CD4-positive, alpha-beta T cell treated with Interleukin-15 for 1 hour (primary cell): ENCODE measurements around the gene PHF19.
A peak's percentile ranks its signal among the peaks of the same experiment; 100 is the strongest.

Experiments
- DNase-seq: peaks from one replicate; pipeline ENCODE4 v3.0.0-alpha.2; 2020

PHF19 gene

DNA sequence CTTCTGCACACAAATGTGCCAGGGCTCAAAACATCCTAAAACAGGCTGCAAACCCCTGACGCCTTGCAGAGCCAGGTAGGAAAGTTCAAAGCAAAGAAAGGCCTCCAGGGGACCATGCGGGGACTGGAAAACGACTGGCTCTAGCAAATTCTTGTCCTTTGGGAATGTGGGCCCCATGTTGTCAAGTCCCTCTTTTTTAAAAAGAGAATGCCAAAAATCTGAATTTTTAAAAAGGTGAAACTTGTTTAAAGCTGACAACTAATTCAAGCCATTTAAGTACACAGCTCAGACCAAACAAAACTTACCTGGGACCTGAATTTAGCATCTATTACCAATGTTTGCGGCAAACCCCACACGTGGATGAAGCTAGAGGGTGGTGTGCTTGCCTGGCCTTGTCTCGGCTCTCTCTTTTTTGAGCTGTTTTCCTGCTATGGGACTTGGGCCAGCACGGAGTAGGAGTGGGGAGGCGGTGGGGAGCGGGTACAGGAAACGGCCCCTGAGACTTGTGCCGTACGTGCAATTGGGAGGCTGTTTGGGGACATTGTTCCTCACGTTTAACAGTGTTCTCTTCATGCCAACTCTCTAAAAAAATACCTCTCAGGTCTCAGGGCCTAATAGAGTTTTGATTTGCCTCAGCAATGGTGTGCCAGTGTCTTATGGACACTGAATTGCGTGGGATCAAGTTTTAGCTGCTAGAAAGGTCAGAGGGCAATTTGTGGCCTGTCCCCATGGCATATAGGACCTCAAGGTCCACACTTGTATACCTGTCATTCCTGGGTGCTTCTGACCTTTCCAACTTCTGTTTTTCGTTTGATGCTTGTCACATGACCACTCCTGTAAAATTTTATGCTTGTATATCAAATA is 15.1 kb upstream of the PHF19 start:
- no peak for DNase-seq

DNA sequence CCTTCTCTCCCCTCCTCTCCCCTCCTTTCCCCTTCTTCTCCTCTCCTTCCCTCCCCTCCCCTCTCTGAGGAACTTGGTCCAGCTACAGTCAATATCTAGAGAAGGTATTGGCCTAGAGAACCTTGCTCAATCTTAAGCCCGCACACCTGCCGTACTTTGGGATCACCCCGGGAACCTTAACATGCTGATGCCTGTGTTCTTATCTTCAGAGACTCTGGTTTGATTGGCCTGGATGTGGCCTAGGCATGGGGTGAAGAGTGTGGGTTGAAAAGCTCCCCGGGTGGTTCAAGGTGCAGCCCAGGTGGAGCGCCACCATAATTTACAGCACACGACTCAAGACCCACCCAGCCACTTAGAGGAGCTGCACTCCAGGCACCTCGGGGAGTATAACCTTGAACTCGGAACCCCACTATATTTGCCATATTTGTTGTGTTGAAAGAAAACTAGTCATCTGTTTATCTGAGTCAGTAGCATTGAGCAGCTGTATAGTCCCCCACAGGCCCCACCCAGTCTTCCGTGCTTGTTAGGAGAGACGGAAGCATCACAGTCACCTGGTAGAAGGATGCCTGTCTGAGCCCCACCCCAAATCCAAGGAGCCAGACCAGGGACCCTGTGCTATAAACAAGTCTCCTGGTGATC is 14.4 kb upstream of the PHF19 start:
- DNase-seq, result peak; percentile 66

DNA sequence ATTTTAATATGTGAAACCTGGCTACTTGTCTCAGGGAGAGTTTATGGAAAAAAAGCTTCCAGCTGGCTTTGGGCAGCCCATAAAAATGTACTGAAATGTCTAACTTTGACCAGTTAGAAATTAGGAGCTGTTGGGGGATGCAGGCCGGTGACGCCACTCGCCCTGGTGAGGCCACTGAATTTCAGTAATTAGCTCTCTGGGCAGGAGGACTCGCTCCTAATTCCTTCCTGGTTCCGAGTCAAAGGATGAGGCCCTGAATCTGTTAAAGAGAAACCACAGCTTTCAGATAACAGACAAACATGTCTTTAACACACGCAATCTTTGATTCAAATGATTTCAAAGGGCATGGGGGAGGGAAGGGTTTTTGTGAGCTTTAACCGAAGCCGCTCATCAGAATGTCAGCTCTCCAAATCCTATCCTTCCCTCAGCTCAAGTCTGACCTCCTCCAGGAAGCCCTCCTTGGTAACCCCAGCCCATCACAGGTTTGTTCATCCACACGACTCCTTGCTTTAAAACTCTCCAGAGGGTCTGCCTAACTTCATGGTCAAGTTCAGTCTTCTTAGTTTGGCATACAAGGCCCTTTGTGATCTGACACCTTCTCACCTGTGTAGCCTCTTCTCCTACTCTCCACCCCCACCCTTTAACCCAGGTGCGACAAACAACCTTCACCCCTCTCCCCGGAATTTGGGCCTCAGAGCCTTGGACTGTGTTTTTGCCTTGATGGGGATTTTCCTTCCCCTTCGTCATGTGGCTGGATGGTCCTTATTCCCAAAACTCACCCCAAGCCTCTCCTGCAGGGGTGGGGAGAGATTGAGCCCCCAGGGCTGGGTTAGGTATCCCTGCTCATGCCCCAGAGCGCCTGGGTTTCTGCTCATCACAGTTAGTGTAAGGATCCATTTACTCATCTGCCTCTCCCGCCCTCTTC is 13.6 kb upstream of the PHF19 start:
- no peak for DNase-seq

DNA sequence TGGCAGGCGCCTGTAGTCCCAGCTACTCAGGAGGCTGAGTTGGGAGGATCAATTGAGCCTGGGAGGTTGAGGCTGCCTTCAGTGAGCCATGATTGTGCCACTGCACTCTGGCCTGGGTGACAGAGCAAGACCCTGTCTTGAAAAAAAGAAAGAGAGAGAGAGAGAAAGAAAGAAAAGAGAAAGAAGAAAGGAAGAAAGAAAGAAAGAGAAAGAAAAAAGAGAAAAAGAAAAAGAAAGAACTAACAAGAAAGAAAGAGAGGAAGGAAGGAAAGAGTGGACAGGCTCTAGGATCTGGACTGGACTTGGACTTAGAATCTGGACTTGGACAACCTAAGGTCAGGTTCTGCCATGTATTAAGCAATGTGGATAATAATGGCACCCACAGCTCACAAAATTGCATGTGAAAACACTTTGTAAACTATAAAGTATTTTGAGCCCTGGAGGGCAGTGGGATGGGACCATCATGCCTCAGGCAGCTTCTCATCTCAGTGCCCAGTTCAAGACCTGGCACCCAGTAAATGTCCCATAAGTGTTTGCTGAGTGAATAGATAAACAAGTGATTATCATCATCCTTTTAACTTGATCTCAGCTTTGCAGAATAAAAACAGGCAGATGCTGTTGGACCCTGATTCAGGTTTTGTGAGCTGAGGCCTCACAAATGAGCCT is 12.8 kb upstream of the PHF19 start:
- no peak for DNase-seq

DNA sequence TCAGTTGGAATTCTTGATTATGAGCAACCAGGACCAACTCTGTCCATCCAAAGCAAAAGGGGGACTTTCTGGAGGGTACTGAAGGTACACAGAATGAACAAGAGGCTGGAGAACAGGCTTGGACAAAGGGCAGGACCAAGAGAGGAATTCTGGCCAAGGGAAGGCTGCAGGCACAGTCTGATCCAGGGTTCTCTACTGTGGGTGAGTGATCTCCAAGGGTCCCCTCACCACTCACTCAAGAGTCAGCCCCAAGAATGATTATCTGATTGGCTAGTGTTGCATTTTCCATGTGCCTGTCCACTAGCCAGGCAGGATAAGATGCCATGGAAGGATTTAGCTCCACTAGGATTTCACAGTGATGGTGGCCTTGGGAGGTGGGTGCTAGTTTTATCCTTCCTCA is 11.6 kb upstream of the PHF19 start:
- no peak for DNase-seq

DNA sequence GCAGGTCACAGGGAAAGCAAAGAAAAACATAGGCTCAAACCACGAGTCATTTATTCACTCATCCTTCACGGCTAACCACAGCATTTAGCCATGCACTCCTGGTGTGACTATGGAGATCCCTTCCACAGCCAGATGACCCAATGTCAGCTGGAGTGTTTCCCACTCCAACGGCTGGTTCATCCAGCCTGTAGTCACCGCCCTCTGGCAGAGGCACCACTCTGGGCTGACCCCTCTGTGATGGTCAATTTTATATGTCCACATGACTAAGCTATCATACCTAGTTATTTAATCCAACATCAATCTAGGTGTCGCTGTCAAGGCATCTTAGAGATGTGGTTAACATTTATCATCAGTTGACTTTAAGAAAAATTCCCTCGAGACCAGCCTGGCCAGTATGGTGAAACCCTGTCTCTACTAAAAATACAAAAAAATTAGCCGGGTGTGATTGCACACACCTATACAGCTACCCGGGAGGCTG is 9.5 kb upstream of the PHF19 start:
- DNase-seq, result no peak

DNA sequence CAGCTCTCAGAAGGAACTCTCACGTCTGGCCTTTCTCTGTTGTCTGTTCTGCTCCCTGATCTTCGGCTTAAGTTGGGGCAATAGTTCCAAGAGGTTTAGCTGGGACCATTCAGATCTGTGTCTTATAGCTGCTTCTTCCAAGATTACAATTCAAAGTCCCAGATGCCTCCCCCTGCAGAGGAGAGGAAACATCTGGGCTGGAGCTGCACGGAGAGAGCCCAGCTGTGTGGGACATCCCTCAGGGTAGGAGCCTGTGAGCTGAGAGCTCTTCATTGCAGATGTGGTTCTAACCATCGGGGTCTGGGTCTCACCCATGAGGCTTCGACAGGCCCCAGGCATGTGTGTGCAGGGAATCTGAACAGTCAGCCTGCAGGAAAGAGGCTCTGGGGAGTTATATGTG is 9.0 kb upstream of the PHF19 start:
- no peak for DNase-seq

DNA sequence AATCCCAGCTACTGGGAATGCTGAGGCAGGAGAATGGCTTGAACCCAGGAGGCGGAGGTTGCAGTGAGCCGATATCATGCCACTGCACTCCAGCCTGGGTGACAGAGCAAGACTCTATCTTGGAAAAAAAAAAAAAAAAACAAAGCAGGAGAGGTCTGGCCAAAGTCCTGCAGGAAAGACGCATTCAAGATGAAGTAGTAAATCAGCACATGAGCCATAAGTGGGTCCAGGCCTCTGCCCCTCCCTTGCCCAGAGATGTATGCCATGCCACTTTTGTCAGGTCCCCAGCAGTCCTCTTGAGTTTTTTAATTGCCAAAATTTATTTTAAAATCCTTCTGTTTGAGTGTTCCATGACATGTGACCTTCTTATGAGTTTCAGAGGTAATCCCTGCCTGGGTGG is 8.5 kb upstream of the PHF19 start:
- DNase-seq, result no peak

DNA sequence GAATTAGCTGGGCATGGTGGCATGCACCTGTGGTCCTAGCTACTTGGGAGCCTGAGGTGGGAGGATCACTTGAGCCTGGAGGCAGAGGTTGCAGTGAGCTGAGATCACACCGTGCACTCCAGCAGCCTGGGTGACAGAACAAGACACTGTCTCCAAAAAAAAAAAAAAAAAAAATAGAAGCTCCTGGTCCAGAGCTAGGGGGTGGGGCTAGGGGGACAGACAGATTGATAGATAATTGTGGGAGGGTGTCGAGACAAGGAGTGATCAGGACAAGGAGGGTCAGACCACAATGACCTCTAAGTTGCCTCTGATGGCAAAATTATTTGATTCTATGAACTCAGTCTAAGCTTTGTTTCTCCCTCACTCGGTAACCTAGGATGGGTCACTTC is 6.6 kb upstream of the PHF19 start:
- DNase-seq, result no peak

DNA sequence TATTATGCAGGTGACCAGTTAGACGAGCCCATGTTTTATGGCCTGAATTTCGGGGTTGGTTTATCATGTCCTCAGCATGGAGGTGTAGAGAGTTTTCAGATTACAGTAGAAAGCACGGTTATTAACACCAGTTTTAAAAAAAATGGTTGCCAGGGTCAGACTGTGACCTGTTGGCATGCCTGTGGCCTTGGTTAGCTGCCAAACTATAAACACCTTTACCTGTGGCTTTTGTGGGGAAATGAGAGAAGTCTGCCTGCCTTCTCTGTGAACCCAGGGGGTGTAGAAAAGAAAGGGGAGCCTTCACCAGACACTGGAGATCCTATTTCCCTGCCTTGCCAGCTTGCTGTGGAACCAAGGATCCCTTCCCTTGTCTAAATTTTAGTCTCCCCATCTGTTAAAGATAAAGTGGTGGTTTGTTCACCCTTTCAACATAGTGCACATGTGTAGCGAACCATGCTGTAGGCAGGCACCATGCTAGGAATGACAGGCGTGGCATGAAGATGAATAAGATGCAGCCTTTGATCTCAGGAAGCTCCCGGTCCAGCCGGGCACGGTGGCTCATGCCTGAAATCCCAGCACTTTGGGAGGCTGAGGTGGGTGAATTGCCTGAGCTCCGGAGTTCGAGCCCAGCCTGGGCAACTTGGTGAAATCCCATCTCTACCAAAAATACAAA is 6.1 kb upstream of the PHF19 start:
- DNase-seq, result no peak

DNA sequence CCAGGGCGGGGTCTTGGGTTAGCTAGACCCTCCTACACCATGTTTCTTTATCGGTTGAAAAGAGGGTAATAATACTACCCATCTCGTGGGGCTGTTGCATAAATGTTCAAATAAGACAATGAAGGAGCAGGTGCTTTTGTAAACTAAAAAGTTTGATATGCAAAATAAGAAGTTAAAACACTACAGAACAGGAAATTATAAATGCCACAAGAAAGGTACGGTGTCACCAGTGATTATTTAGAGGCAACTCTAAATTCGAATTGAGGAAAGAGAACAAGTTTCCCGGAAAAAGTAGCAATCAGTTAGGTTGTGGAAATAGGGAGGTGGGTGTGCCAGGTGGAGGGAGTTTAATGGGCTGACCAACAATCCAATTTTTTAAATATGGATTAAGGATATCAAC is 2.5 kb upstream of the PHF19 start:
- DNase-seq, result no peak

DNA sequence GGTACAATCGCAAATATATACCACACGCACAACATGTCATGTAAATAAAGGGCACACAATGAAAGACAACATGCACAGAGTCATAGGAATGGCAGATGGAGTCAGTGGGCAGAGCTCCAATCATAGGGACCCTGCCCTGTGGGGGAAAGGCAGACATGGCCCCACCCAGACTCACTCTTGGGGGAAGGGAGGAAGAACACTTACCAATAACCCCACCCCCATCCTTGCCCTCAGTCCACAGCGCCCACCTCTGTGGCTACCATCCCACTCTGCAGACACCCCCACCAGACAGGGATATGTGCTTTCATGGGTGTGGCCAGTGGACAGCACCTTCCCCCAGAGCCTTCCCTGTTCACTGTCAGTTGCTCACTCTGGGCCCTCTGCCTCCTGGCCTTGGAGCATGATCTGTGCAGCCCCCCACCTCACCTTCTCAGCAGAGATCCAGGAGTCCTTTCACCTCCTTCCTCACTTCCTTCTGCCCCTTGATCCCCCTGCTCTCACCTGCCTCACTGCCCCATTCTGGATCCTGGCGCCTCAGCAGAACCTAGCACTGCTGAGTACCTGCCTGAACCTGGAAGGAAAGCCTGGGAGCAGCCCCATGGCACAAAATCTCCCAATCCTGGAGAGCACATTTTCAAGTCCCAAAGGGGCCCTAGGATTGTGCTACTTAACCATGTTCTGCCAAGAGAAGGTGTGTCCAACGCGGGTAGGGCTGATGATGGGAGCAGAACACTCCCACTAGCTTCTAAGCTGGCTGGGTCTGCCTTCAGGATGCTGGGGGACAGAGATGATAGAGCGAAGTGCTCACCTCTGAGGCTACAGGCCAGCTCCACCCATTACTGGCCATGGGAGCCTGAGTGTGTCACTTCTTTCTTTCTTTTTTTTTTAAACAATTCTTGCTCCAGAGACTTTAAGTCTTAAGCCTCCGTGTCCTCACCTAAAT is 1.5 kb upstream of the PHF19 start:
- DNase-seq, result no peak

DNA sequence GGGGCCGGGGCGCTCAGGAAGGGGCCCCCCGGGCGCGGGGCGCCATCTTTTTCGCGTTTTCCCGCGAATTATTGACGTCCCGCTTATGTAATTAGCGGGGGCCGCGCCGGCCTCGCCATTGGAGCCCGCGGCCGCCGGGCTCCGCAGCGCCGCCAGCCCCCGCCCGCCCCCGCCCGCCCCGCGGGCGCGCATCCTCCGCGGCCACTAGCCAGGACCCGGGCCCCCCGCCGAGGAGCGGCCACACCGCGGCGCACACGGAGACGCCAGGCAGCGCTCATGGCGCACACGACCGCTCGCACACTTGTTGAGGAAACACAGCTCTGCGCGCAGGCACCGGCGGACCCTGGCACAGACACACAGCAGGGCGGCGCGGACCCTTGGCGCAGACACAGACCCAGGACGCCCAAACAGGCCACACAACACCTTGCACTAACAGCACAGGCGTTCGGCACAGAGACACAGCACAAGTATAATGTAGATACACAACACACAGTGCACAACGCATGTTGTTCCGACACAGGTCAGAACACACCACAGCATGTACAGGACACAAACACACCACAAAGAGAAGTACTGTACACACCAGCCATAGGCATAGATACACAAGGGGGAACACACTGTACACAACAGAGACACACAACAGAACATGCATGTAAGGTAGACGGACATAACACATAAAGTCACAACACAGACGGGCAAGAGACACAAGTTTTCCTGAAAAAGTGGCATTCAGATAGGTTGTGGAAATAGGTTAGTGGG is 467 bp upstream of the PHF19 start:
- DNase-seq, result peak; percentile 64

DNA sequence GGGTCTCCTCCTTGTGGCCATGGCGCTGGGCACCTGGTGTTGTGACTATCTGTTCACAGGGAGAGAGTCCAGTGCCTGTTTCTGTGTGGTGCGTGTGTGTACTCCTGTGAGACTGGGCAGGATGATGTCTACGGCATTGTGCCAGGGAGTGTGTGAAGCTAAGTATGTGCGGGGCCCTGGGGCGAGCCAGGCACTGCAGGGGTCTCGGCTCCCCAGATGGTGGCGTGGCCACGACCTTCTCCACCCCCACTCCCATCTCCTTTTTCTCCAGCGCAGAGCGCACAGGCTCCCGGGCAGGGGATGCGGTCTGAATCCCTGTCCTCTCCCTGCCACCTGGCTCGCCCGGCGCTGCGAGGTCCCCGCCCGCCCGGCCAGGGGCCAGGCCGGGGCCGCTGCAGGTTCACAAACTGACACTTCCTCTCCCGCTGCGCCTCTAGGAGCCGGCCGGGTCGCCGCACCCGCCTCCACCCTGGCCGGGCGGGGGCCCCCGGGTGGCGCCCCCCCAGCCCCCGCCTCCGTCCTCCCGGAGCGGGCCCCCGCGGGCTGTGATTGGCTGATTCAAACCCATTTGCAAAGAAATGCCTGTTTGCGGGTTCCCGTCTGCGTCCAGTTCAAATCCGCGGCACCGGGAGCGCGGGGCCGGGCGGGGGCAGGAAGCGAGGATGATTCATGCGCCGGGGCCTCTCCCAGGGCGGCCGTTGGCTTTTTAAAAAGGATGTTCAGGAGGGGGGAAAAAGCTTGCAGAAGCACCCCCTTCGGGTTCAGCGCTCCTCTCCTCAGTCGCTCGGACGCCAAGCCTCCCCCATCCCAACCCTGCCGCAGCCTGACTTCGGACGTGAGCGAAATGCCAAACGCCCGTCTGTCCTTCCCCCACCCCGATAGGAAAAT is 790 bp downstream of the PHF19 start:
- peak; percentile 88 for DNase-seq

DNA sequence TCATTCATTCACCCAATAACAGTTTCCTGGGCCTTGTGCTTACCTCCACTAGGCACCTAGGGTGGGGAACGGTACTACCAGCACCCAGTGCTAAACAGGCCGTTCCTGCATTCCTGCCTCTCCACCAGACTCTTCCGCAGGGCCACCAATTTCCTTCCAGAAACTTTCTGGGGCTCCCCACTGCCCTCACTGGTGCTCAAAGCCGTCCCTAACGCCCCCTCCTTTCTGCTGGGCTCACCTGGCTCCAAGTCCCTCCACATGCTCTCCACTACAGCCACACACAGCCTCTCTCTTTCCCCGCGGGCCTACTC is 1.4 kb downstream of the PHF19 start:
- DNase-seq, result no peak

DNA sequence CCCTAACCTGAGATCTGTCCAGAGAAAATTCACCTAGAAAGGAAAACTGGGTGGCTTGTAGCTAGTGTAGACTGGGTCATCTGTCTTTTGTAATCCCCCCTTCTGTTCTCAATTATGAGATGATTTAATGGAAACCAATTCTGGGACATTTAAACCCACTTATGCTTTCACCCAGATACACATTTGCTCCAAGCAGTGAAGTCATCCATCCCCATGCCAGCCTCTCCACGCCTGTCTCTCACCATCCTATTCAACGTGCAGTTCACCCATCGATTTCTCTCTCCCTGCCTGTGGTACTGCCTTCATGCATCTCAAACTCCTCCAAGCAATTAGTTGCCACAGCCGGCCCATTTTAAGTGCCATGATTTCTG is 1.8 kb downstream of the PHF19 start:
- no peak for DNase-seq

DNA sequence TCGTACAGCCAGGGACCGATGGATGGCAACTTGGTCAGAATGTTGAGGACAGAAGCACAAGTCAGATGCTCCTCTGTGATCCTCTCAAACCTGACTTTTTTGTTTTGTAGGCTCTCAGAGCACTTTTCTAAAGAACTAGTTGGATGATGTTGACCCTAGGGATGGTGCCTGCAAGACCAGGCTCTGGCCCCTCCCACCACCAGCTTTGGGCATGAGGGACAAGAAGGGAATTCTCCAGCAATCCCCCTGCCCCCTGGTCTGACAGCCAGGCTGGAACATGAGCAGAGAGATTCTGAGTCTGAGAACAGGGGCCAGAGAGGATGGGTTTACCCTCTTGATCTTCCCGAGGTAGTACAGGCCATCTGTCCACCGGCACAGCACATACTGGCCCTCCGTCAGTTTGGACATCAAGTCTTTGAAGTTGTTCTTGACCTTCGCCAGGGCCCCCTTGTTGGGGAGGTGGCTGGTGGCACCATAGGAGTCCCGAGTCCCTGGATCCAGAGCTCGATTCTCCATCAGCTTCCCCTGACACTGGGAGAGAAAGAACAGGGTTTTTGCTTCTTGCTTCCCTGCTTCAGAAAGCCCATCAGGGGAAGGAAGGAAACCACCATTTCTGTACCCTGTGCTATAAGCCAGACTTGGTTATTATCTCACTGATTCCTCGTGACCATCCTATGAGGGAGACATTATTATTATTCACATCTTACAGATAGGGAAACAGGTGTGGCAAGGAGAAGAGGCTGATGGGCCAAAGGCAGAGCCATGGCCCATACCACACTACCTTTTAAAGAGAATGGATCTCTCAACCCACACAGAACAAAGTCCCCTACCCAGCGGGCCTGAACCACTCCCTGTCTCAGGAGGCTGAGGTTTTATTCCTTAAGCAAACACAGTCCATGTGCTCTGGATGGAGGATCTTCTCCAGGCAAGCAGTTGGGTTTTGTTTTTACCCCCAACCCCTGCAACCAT is 2.5 kb downstream of the PHF19 start:
- no peak for DNase-seq

DNA sequence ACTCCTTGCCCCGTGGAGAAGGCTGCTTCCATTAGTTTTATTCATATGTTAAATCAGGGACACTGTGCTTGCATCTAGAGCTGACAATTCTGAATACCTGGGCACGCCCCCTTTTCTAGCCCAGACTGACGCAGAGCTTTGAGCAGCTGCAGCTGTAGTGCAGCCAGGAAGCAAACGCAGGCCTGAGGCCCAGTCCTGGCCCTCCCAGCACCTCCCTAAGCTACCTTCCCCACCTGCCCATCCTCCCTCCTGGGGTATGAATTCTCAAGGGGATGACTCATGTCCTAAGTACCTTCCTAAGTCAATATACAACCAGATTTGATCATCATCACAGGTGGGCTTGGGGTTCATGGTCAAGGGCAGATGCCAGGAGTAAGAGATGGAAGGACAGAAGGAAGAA is 3.5 kb downstream of the PHF19 start:
- no peak for DNase-seq
